Body of pancreas (tissue), 4 donors: ENCODE data around the gene TPK1. TPM values are rescaled to one million over a fixed set of nuclear protein-coding genes. Genes with fewer than 3 reads are reported as not detected.

Source experiments
- ATAC-seq: fragments of 150-250 bp; one replicate; pipeline ENCODE4 v1.9.1; 2016
- DNase-seq, 4 donors: peaks; one replicate each; pipeline ENCODE4 v3.0.0-alpha.2; 2019
- H3K27ac ChIP-seq, 4 donors: fragments of 200-600 bp; sonication (generic); 1 replicate in 3 of 4; 2 replicates in 1 of 4; pipeline versions ENCODE4 v1.5.1 to v1.6.1; 2016 to 2019; ENCODE audit warnings: mild to moderate bottlenecking in 1 of 4, mixed read lengths in 1 of 4, moderate library complexity in 1 of 4
- H3K27me3 ChIP-seq, 2 donors: fragments of 200-600 bp; sonication (generic); one replicate each; pipeline ENCODE4 v1.6.0; 2016; ENCODE audit warnings: mild to moderate bottlenecking in 1 of 2
- H3K36me3 ChIP-seq, 2 donors: fragments of 200-600 bp; sonication (generic); replicated peaks in 1 of 2; 2 replicates each; pipeline ENCODE4 v1.5.1; 2016; ENCODE audit warnings: low read depth in 2 of 2; ENCODE audit not compliant: insufficient read depth in 1 of 2
- H3K4me1 ChIP-seq: fragments of 200-600 bp; sonication (generic); one replicate; pipeline ENCODE4 v1.6.0; 2016
- H3K4me3 ChIP-seq, 2 donors: fragments of 200-600 bp; sonication (generic); 1 replicate in 1 of 2; 2 replicates in 1 of 2; pipeline ENCODE4 v1.5.1; 2016 to 2019
- H3K9me3 ChIP-seq, 3 donors: fragments of 200-600 bp; sonication (generic); 1 replicate in 2 of 3; 2 replicates in 1 of 3; pipeline ENCODE4 v1.5.1; 2016
- CTCF ChIP-seq, 7 experiments: fragments of 450-650 bp in 4 of 7; fragments of 200-600 bp in 3 of 7; sonication (generic) in 3 of 7; IDR thresholded peaks; one replicate each; pipeline ENCODE4 v1.5.1; 2016 to 2019; ENCODE audit warnings: antibody characterized with exemption in 7 of 7
- POLR2A ChIP-seq, 3 donors: fragments of 450-650 bp; IDR thresholded peaks; one replicate each; pipeline ENCODE4 v1.6.1; 2016; ENCODE audit warnings: antibody characterized with exemption in 3 of 3, mild to moderate bottlenecking in 2 of 3
- WGBS, 2 donors: methylation state at CpG; one replicate each; pipeline ENCODE4 v1.1.5; 2017; 5-methylcytosine and 5-hydroxymethylcytosine counted together
- intact Hi-C: fragments of 100-400 bp; cut with DNase I; formaldehyde crosslinking; loops from one replicate; pipeline ENCODE4 v1.15.1; 2023
- total RNA-seq, 2 donors: library from RNA; depleted of rRNA; stranded (reverse); fragments of >200 nt; gene quantifications; one replicate each; pipeline ENCODE4 v1.1.0, GENCODE V29; 2016

TPK1 gene
- total RNA-seq, 2 donors from 2014 or later: 0.66 to 1.3 TPM

- H3K27ac ChIP-seq: peak overlapping the region in 3 of 4 donors; percentile 8 to 84 (median 69)
- 27 to 32% methylated on average over 6 of the region's 6 CpGs for WGBS, 2 donors
- H3K4me1 ChIP-seq: peaks cover 6% of the 10 kb centered on the region
- intact Hi-C loops: no loop called here
- TF ChIP-seq POLR2A (IDR thresholded peaks at IDR 0.05) (no peak), CTCF (IDR thresholded peaks at IDR 0.05) (no peak)
- H3K36me3 ChIP-seq: no peaks in the 10 kb centered on the region
- H3K9me3 ChIP-seq: no peaks in the 10 kb centered on the region
- H3K4me3 ChIP-seq: no peak overlapping the region
- peak; percentile 20 to 80 (median 44) for DNase-seq
- H3K27me3 ChIP-seq: no peaks in the 10 kb centered on the region
- ATAC-seq: peak; percentile 87
These were observed 6.6 kb upstream of the TPK1 start for GRCh38 chr7:144842377-144842851.

GRCh38 chr7:144836545-144836842, 641 bp upstream of the TPK1 start:
- H3K4me1 ChIP-seq: peaks cover 24% of the 10 kb centered on the region
- H3K36me3 ChIP-seq: no peaks in the 10 kb centered on the region
- WGBS, 2 donors: 94 to 95% methylated on average over 12 of the region's 12 CpGs
- intact Hi-C loops: no loop called here
- no peak overlapping the region for H3K4me3 ChIP-seq
- no peak for DNase-seq
- no peaks in the 10 kb centered on the region for H3K9me3 ChIP-seq
- H3K27me3 ChIP-seq: no peaks in the 10 kb centered on the region
- no peak for ATAC-seq
- H3K27ac ChIP-seq: peak overlapping the region; percentile 57 to 97 (median 86)
- TF ChIP-seq POLR2A (IDR thresholded peaks at IDR 0.05): no peak

- no peaks in the 10 kb centered on the region for H3K27me3 ChIP-seq
- peak overlapping the region; percentile 58 to 73 for H3K4me3 ChIP-seq
- intact Hi-C loops: no loop called here
- ATAC-seq (peak; percentile 50), DNase-seq (peak in 3 of 4 donors; percentile 33 to 54 (median 43))
- TF ChIP-seq CTCF (IDR thresholded peaks at IDR 0.05) (no peak), POLR2A (IDR thresholded peaks at IDR 0.05) (no peak)
- peaks cover 24% of the 10 kb centered on the region for H3K4me1 ChIP-seq
- H3K27ac ChIP-seq: peak overlapping the region; percentile 57 to 97 (median 86)
- no peaks in the 10 kb centered on the region for H3K36me3 ChIP-seq
- WGBS, 2 donors: 0 to 1% methylated on average over 24 to 25 of the region's 25 CpGs
- H3K9me3 ChIP-seq: no peaks in the 10 kb centered on the region
These were observed 670 bp downstream of the TPK1 start for GRCh38 chr7:144835155-144835611.

GRCh38 chr7:144834641-144835144, 1.2 kb downstream of the TPK1 start:
- Histone ChIP-seq H3K4me3 (peak overlapping the region; percentile 58 to 73), H3K4me1 (peaks cover 24% of the 10 kb centered on the region), H3K27ac (peak overlapping the region; percentile 57 to 97 (median 86)), H3K9me3 (no peaks in the 10 kb centered on the region), H3K27me3 (no peaks in the 10 kb centered on the region), H3K36me3 (no peaks in the 10 kb centered on the region)
- DNase-seq (peak in 3 of 4 donors; percentile 13 to 53 (median 22)), ATAC-seq (peak; percentile 19)
- intact Hi-C loops: no loop called here
- peak in 1 of 3 donors; percentile 26 for TF ChIP-seq POLR2A (IDR thresholded peaks at IDR 0.05)
- no peak for TF ChIP-seq CTCF (IDR thresholded peaks at IDR 0.05)
- 4 to 9% methylated on average over 13 of the region's 13 CpGs for WGBS, 2 donors

- no peak overlapping the region for H3K4me3 ChIP-seq
- no peaks in the 10 kb centered on the region for H3K36me3 ChIP-seq
- no peaks in the 10 kb centered on the region for H3K27me3 ChIP-seq
- no peak for TF ChIP-seq POLR2A (IDR thresholded peaks at IDR 0.05)
- TF ChIP-seq CTCF (IDR thresholded peaks at IDR 0.05): no peak
- ATAC-seq (no peak), DNase-seq (no peak)
- peaks cover 19% of the 10 kb centered on the region for H3K4me1 ChIP-seq
- H3K9me3 ChIP-seq: no peaks in the 10 kb centered on the region
- H3K27ac ChIP-seq: no peak overlapping the region
- 91 to 92% methylated on average over 5 of the region's 5 CpGs for WGBS, 2 donors
- intact Hi-C loops: no loop called here
These were observed 5.0 kb downstream of the TPK1 start for GRCh38 chr7:144830811-144831210.
